ENCODE data around the gene CYSRT1. TPM values are rescaled to one million over a fixed set of nuclear protein-coding genes. Genes with fewer than 3 reads are reported as not detected.

The CYSRT1 gene
- total and polyA plus RNA-seq, 2 donors (not counting 3 experiments of a cell fraction or from before 2014, with no cell fraction given): 0.44 to 1.1 TPM

GRCh38 chr9:137222190-137223077 lies 2.5 kb upstream of the CYSRT1 start, which contains the start of gene RNF208:
TSS of gene RNF208 (minus strand) at chr9:137222240. CDS start at chr9:137221212, 1,028 bp downstream.
- H3K9me1 ChIP-seq (replicated peaks; ENCODE audit: control insufficient read depth, extremely low read depth, insufficient read depth, low read length): no peaks in the 10 kb centered on the region
- peaks cover 18% of the 10 kb centered on the region for H3K4me1 ChIP-seq (ENCODE audit: control insufficient read depth, extremely low read depth, insufficient read depth, low read length)
- CTCF ChIA-PET: interaction anchor here (0.6 to 6.3 kb wide), 10 partner anchors 7 to 93 kb away, joined by 3 to 63 read pairs (median 8); partner anchors contain the start of genes NDOR1, SSNA1, TMEM203 and TPRN
- H3K27ac ChIP-seq (ENCODE audit: insufficient read depth, low read depth, low read length): no peak within 1 kb of the TSS
- no TSS peak for BruUV-seq (replicated peaks)
- H2AFZ ChIP-seq (ENCODE audit: low read depth, low read length): peak within 1 kb of the TSS; percentile 36
- FAIRE-seq (no peak), DNase-seq (ENCODE audit: low read depth, low spot score) (peak; percentile 12)
- dilution Hi-C loops (cut with MboI; ENCODE audit: extremely low pct_ligation_motif_present, low sequenced_read_pairs) (no loop called here), intact Hi-C loops (cut with micrococcal nuclease) (loop anchor here (1.0 to 2.0 kb wide), 6 partner anchors 14 to 100 kb away; partner anchors contain the start of genes TPRN and TUBB4B)
- H3K36me3 ChIP-seq (ENCODE audit: control insufficient read depth in 2 of 2, extremely low read depth in 1 of 2, insufficient read depth in 2 of 2, low read length in 2 of 2): no peaks in the 10 kb centered on the region
- H3K27me3 ChIP-seq (ENCODE audit: control insufficient read depth in 2 of 2, insufficient read depth in 2 of 2, low read length in 2 of 2): no peaks in the 10 kb centered on the region
- peak within 1 kb of the TSS in 2 of 3 experiments; percentile 3 to 44 for H3K4me3 ChIP-seq (replicated peaks in 1 of 3; ENCODE audit: insufficient read depth in 1 of 3, low read depth in 1 of 3, low read length in 3 of 3)
- no peaks in the 10 kb centered on the region for H3K79me2 ChIP-seq (ENCODE audit: control insufficient read depth, insufficient read depth, low read length)
- H3K9ac ChIP-seq (replicated peaks; ENCODE audit: extremely low read depth, insufficient read depth, low read length): no peak within 1 kb of the TSS
- POLR2A ChIA-PET: interaction anchor here (1.5 to 1.9 kb wide), 2 partner anchors 18 to 22 kb away, joined by 8 to 10 read pairs; partner anchors contain the start of genes TPRN and TUBB4B
- no peaks in the 10 kb centered on the region for H4K20me1 ChIP-seq (replicated peaks; ENCODE audit: control insufficient read depth, extremely low read depth, insufficient read depth, low read length)
- H3K4me2 ChIP-seq (ENCODE audit: insufficient read depth, low read length): peak within 1 kb of the TSS; percentile 50
- H3K9me3 ChIP-seq (replicated peaks; ENCODE audit: control insufficient read depth, insufficient read depth, low read length): no peaks in the 10 kb centered on the region
- no peak for TF ChIP-seq CTCF (IDR thresholded peaks at IDR 0.05; ENCODE audit: extremely low read depth in 1 of 2, insufficient read depth in 1 of 2, low read depth in 1 of 2, low read length in 2 of 2)
- TF ChIP-seq GATA2 (IDR thresholded peaks at IDR 0.05; ENCODE audit: insufficient read depth, insufficient read length, low read depth, low read length): no peak
- no peak for TF ChIP-seq MAX (IDR thresholded peaks at IDR 0.05; ENCODE audit: insufficient read depth, insufficient read length)
- TF ChIP-seq POLR2AphosphoS5 (IDR thresholded peaks at IDR 0.05; ENCODE audit: insufficient read depth, low read depth, low read length): no peak
- TF ChIP-seq MYC (IDR thresholded peaks at IDR 0.05; ENCODE audit: low read depth, low read length): no peak
- no peak for TF ChIP-seq POLR2A (IDR thresholded peaks at IDR 0.05; ENCODE audit: low read depth, low read length)
- no peak for TF ChIP-seq FOS (IDR thresholded peaks at IDR 0.05; ENCODE audit: borderline replicate concordance, insufficient read depth, low read length)
- no peak for TF ChIP-seq JUN (IDR thresholded peaks at IDR 0.05; ENCODE audit: borderline replicate concordance, insufficient read depth, insufficient read length, low read depth)
- no peak for TF ChIP-seq EZH2 (IDR thresholded peaks at IDR 0.05; ENCODE audit: borderline replicate concordance, low read depth, low read length, severe bottlenecking)
